Glomerular endothelial cell (primary cell): ENCODE data around the gene TPST2. TPM values are rescaled to one million over a fixed set of nuclear protein-coding genes. Genes with fewer than 3 reads are reported as not detected.

Experiments used
- DNase-seq: peaks from one replicate; pipeline ENCODE4 v3.0.0-alpha.2; 2011; ENCODE audit warnings: low read depth, low spot score; ENCODE audit errors: extremely low read depth
- total RNA-seq: library from RNA; depleted of rRNA; stranded (reverse); fragments of >200 nt; gene quantifications from 2 replicates; pipeline ENCODE4 v1.2.3, GENCODE V29; 2015

TPST2 gene
- total RNA-seq, 1 donor from 2014 or later, result 99.2 TPM

DNA sequence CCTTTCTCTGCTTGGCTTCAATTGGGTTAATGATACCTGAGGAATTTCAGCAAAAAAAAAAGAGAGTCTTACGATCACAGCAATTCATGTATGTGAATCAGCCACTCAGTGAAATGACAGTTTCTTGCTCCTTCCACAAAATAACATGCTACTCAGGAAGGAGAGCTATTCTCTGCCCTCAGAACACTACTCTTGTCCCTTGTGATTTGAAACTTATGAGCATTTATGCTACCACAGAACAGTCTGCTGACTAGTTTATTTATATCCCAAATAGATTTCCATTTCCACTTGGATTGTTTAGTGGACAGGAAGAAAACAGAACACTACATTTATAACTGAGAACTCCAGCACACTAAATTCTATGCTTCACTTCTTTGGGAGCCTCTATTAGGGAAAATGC is 86.2 kb downstream of the TPST2 start:
- no peak for DNase-seq

DNA sequence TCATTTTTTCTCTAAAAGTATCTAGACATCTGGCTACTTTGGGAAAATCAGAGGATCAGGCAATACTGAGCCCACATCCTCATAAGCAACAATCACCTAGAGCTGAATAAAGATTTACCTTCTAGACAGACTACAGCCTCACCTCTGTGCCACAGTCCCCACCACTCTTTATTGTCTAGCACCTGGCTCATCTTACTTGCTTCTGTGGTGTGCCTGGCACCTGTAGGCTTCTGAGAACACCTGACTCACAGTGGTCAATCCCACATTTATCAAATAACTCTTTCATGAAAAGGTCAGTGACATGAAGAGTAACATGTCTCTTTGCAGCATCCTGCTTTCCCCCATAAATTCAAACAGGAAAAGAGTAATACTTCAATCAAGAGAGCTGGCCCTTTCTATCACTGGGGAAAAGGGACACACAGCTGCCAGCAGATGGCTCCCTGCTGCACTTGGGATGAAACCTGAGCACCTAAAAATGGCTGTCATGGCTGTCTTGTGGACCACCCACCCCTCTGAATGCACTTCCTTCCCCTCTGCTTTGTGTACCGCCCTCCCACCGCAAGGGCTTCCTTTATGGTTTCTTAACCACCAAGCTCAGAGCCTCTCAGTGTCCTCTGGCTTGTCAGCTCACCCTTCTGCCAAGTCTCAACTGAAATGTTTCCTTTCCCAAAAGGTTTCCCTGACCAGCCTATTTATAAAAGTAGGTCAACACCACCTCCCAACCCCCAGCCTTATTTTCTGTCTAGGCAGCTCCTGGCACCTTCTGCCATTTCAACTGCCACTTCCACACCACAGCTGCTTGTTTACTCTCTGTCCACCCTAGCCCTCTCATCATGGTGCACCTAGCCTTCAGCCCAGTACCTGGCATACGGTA is 87.0 kb downstream of the TPST2 start:
- no peak for DNase-seq

GRCh38 chr22:26501996-26502395 is 87.9 kb downstream of the TPST2 start:
- no peak for DNase-seq

DNA sequence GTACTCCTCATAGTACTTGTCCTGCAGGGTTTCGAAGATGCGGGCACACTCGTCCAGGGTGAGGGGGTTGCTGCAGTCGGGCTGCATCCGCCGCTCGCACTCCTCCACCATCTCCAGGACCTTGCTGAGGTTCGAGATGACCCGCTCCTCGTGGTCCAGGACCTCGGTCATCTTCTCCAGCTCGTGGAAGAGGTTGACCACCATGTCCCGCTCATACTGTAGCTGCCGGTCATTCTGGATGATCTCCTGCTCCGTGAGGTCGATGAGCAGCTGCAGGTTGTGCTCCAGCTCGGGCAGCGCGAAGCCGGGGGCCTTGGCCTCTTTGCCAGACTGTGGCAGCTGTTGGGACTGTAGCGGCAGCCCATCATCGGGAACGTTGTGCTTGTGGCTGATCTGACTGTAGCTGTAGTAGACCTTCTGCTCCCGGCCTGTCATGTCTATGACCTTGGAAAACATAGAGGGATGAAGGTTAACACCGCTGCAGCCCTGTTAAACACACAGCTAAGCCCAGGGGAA is 90.7 kb downstream of the TPST2 start:
- no peak for DNase-seq

GRCh38 chr22:26496456-26496855 is 93.5 kb downstream of the TPST2 start:
- no peak for DNase-seq

GRCh38 chr22:26494506-26494905 is 95.4 kb downstream of the TPST2 start:
- no peak for DNase-seq

- DNase-seq, result no peak
These were observed 97.7 kb downstream of the TPST2 start for GRCh38 chr22:26492220-26492619.

- DNase-seq, result no peak
These were observed 100.4 kb downstream of the TPST2 start for GRCh38 chr22:26489447-26490036.

DNA sequence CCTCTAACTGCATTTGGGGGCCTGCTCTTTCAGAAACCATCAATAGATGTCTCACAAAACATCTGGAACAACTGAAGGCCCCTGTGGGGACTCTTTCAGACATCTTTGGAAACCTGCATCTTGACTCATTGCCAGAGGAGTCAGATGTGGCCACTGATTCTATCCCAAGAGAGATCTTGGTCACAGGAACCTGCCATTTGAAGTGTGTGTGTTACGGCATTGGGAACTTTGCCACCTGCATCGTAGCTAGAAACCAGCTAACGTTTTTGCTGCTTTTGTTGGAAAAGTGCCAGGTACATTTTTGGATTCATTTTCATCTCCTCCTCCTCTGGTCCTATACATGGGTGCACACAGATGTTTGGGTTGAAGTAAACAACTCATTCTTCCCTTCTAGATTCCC is 101.9 kb downstream of the TPST2 start:
- no peak for DNase-seq

GRCh38 chr22:26486394-26486793 is 103.5 kb downstream of the TPST2 start:
- DNase-seq, result no peak

DNA sequence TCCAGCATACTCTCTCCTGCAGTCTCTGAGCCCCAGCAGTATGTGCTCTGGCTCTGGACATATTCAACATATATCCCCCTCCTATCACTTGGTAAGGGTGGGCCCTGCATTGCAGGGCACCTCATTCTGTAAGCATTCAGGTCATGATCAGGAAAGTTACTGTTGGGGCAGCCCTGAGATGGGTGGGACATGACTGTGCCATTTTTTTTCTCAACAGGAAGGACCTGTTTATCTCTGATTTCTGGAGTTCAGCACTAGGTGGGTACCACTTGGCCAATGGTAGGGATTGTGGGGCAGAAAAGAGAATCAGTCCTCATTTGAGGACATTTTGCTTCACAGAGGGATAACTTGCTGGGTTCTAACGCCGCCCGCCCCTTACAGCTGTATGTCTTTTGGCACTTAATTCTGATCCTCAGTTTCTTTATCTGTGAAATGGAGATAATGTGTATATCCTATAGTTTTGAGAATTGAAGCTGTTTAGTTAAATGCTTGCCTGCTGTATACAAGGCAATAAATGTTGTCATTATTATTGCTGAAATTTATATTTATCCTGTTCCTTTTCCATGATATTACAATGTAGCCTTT is 104.0 kb downstream of the TPST2 start:
- DNase-seq, result no peak

GRCh38 chr22:26485013-26485412 is 104.9 kb downstream of the TPST2 start:
- no peak for DNase-seq

- no peak for DNase-seq
These were observed 105.6 kb downstream of the TPST2 start for GRCh38 chr22:26484360-26484706.

- no peak for DNase-seq
These were observed 106.2 kb downstream of the TPST2 start, which contains the start of the genes HPS4 and SRRD for GRCh38 chr22:26483439-26484359. Gene HPS4, minus strand, starts transcription at chr22:26483783. Its CDS starts 2,021 bp downstream, at chr22:26481762. Gene SRRD, plus strand, starts transcription at chr22:26483877. Its CDS starts 14 bp downstream, at chr22:26483891.

DNA sequence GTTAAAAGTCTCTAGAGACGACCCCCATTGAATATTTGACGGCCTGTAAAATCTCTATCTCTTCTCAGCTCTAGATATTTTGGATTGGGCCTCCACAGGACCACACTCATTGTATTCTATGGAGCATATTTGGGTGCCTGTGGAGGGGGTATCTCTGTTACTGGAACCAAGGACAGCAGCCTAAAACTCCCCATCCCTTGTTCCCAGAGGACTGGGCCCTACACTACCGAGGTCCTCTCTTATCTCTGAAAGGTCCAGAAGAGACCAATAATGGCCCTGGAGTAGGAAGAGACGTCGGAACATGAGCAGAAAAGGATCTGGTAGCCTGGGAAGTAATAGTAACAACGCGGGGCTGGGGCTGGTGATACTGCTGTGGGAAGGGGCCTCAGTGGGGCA is 106.9 kb downstream of the TPST2 start:
- DNase-seq, result no peak

- no peak for DNase-seq
These were observed 107.8 kb downstream of the TPST2 start for GRCh38 chr22:26482161-26482560.

- no peak for DNase-seq
These were observed 108.2 kb downstream of the TPST2 start for GRCh38 chr22:26481694-26482093.

- no peak for DNase-seq
These were observed 108.7 kb downstream of the TPST2 start for GRCh38 chr22:26481112-26481693.

DNA sequence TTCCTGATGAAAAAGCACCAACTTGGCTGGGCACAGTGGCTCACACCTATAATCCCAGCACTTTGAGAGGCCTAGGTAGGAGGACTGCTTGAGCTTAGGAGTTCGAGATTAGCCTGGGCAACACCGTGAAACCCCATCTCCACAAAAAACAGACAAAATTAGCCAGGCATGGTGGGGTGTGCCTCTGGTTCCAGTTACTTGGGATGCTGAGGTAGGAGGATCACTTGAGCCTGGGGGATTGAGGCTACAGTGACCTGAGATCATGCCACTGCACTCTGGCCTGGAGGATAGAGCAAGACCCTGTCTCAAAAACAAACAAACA is 109.4 kb downstream of the TPST2 start:
- DNase-seq, result no peak
